ENCODE data around the gene SATB2. TPM values are rescaled to one million over a fixed set of nuclear protein-coding genes. Genes with fewer than 3 reads are reported as not detected.

The SATB2 gene
- total RNA-seq, 1 experiment from 2014 or later: 22.1 TPM

- Mint-ChIP-seq H3K36me3 (no peaks in the 10 kb centered on the region), H3K27ac (no peak overlapping the region), H3K4me3 (no peak overlapping the region), H3K27me3 (ENCODE audit: low read depth) (peaks cover 25% of the 10 kb centered on the region), H3K4me1 (peaks cover 28% of the 10 kb centered on the region), H3K9me3 (no peaks in the 10 kb centered on the region)
- DNase-seq (ENCODE audit: low spot score) (no peak), ATAC-seq (no peak)
- CTCF ChIA-PET: interaction anchor here (0.8 to 1.0 kb wide), 3 partner anchors 8 to 19 kb away, joined by 3 read pairs; no protein-coding TSS in a partner anchor
- TF ChIP-seq AFF4 (CRISPR knock-in tag; IDR thresholded peaks at IDR 0.05; ENCODE audit: borderline replicate concordance): no peak
- no peak for TF ChIP-seq PREB (CRISPR knock-in tag; IDR thresholded peaks at IDR 0.05; ENCODE audit: borderline replicate concordance)
- no peak for TF ChIP-seq ZNF317 (CRISPR knock-in tag; IDR thresholded peaks at IDR 0.05; ENCODE audit: borderline replicate concordance, low read depth)
- no peak for TF ChIP-seq ZNF396 (CRISPR knock-in tag; IDR thresholded peaks at IDR 0.05; ENCODE audit: borderline replicate concordance)
- TF ChIP-seq ZBTB21 (CRISPR knock-in tag; IDR thresholded peaks at IDR 0.05; ENCODE audit: borderline replicate concordance): no peak
- no peak for TF ChIP-seq SOX15 (CRISPR knock-in tag; IDR thresholded peaks at IDR 0.05)
- POLR2A ChIA-PET: no interaction called here
Observed at GRCh38 chr2:199452260-199452990, 5.3 kb downstream of the SATB2 start.

GRCh38 chr2:199449956-199450355 lies 7.8 kb downstream of the SATB2 start:
- CTCF ChIA-PET: no interaction called here
- Mint-ChIP-seq H3K9me3 (no peaks in the 10 kb centered on the region), H3K4me1 (peaks cover 41% of the 10 kb centered on the region), H3K36me3 (no peaks in the 10 kb centered on the region), H3K27me3 (ENCODE audit: low read depth) (peaks cover 6% of the 10 kb centered on the region; the same call in 1 of the 2 replicates), H3K27ac (no peak overlapping the region), H3K4me3 (no peak overlapping the region)
- ATAC-seq (no peak), DNase-seq (ENCODE audit: low spot score) (no peak)
- POLR2A ChIA-PET: no interaction called here
- TF ChIP-seq AR (CRISPR knock-in tag; IDR thresholded peaks at IDR 0.05) (no peak), JUN (CRISPR knock-in tag; IDR thresholded peaks at IDR 0.05) (no peak), ZNF512 (CRISPR knock-in tag; IDR thresholded peaks at IDR 0.05; ENCODE audit: borderline replicate concordance) (no peak), CREM (CRISPR knock-in tag; IDR thresholded peaks at IDR 0.05) (no peak), NFYB (CRISPR knock-in tag; conservative IDR thresholded peaks at IDR 0.05; ENCODE audit: low read depth) (no peak), PRRX2 (CRISPR knock-in tag; IDR thresholded peaks at IDR 0.05) (no peak), HMGA2 (CRISPR knock-in tag; IDR thresholded peaks at IDR 0.05) (no peak), ETV6 (CRISPR knock-in tag; IDR thresholded peaks at IDR 0.05) (no peak), E2F5 (CRISPR knock-in tag; IDR thresholded peaks at IDR 0.05) (no peak), AFF4 (CRISPR knock-in tag; IDR thresholded peaks at IDR 0.05; ENCODE audit: borderline replicate concordance) (no peak), ZNF416 (CRISPR knock-in tag; IDR thresholded peaks at IDR 0.05) (no peak), CBFB (CRISPR knock-in tag; IDR thresholded peaks at IDR 0.05; ENCODE audit: low read depth) (no peak), ZNF219 (CRISPR knock-in tag; IDR thresholded peaks at IDR 0.05; ENCODE audit: borderline replicate concordance) (no peak)

Data from WTC11 (cell line).